Lower leg skin (tissue), 4 donors: ENCODE measurements around the gene COQ9. TPM values are rescaled to one million over a fixed set of nuclear protein-coding genes. Genes with fewer than 3 reads are reported as not detected.

Experiments
- DNase-seq, 2 donors: peaks; one replicate each; pipeline ENCODE4 v3.0.0-alpha.2; 2019; ENCODE audit warnings: low spot score in 2 of 2
- H3K4me3 ChIP-seq: fragments of 200-600 bp; sonication (generic); 2 replicates; pipeline ENCODE4 v1.5.1; 2017; ENCODE audit warnings: mild to moderate bottlenecking, low read depth; ENCODE audit not compliant: poor library complexity, severe bottlenecking
- POLR2A ChIP-seq, 2 donors: fragments of 450-650 bp; IDR thresholded peaks; one replicate each; pipeline ENCODE4 v1.6.1; 2016 to 2017; ENCODE audit warnings: antibody characterized with exemption in 2 of 2, mild to moderate bottlenecking in 1 of 2, moderate library complexity in 1 of 2
- WGBS, 2 donors: methylation state at CpG; one replicate each; pipeline ENCODE4 v1.1.5; 2018; 5-methylcytosine and 5-hydroxymethylcytosine counted together
- intact Hi-C: fragments of 100-400 bp; cut with DNase I; formaldehyde crosslinking; loops from one replicate; pipeline ENCODE4 v1.15.0; 2023; ENCODE audit warnings: low total_unique reads
- total RNA-seq, 4 donors: library from RNA; depleted of rRNA; stranded (reverse); fragments of >200 nt; gene quantifications; one replicate each; pipeline ENCODE4 v1.1.0, GENCODE V29; 2016
- TF ChIP-seq, protein P1 (sequence below), 3 donors: fragments of 450-650 bp; IDR thresholded peaks; one replicate each; pipeline ENCODE4 v1.5.1; 2016; ENCODE audit warnings: antibody characterized with exemption in 3 of 3, mild to moderate bottlenecking in 3 of 3, moderate library complexity in 2 of 3

COQ9 gene
- total RNA-seq, 4 donors from 2014 or later = 38.7 to 55.3 (median 52.2) TPM

- no peak overlapping the region for H3K4me3 ChIP-seq
- intact Hi-C loops = no loop called here
- TF ChIP-seq, protein P1, sequence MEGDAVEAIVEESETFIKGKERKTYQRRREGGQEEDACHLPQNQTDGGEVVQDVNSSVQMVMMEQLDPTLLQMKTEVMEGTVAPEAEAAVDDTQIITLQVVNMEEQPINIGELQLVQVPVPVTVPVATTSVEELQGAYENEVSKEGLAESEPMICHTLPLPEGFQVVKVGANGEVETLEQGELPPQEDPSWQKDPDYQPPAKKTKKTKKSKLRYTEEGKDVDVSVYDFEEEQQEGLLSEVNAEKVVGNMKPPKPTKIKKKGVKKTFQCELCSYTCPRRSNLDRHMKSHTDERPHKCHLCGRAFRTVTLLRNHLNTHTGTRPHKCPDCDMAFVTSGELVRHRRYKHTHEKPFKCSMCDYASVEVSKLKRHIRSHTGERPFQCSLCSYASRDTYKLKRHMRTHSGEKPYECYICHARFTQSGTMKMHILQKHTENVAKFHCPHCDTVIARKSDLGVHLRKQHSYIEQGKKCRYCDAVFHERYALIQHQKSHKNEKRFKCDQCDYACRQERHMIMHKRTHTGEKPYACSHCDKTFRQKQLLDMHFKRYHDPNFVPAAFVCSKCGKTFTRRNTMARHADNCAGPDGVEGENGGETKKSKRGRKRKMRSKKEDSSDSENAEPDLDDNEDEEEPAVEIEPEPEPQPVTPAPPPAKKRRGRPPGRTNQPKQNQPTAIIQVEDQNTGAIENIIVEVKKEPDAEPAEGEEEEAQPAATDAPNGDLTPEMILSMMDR (IDR thresholded peaks at IDR 0.05) = no peak
- no peak for TF ChIP-seq POLR2A (IDR thresholded peaks at IDR 0.05)
- WGBS, 2 donors = 70% methylated on average over 8 to 9 of the region's 9 CpGs
- DNase-seq = no peak
Measured at GRCh38 chr16:57500578-57501111, 53.4 kb downstream of the COQ9 start.

DNA sequence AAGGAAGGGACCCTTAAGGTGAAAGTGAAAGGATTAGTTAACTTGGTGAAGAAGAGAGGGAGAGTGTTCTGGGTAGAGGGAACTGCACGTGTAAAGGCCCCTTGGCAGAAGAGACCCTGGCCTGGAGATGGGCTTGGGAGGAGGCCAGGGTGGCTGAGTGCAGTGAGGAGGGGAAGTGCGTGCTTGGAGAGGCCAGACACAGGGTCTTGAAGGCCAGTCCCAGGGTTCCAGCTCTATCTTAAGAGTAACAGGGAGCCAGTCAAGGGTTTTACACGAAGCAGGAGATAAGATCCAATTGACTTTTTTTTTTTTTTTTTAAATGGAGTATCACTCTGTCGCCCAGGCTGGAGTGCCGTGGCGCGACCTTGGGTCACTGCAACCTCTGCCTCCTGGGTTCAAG, 54.2 kb downstream of the COQ9 start:
- 79 to 87% methylated on average over 7 of the region's 7 CpGs for WGBS, 2 donors
- H3K4me3 ChIP-seq = no peak overlapping the region
- intact Hi-C loops = no loop called here
- DNase-seq = no peak
- TF ChIP-seq, protein P1 (IDR thresholded peaks at IDR 0.05) = no peak
- TF ChIP-seq POLR2A (IDR thresholded peaks at IDR 0.05) = no peak

DNA sequence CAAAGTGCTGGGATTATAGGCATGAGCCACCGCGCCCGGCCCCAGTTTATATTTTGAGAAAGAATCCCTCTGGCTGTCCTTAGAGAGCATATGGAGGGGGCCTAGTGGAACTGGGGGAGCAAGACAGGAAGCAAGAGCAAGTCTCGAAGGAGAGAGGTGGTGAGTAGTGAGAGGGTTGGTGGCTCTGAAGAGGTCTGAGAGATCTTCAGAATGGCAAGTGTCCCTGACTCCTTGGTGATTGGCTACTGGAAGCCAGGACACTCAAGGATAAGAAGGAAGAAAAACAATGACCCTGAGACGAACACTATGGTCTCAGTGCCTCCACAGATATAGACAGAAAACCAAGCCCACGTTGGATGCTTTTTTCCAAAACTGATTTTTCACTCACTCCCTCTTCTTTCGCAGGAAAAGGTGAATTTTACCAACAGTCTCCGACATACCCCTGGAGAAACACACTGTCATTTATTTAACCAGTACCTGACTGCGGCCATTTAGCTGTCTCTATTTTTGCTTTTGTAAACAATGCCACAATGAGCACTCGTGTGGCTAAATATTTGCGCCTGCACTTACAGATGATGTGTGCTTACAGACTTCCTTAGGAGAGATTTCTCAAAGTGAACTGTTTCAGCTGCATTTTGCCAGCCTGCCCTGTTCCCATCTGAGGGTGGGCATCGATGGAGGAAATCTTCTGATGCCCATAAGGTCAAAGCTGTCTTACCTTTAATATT, 54.9 kb downstream of the COQ9 start:
- TF ChIP-seq POLR2A (IDR thresholded peaks at IDR 0.05) = no peak
- TF ChIP-seq, protein P1 (IDR thresholded peaks at IDR 0.05) = no peak
- WGBS, 2 donors = 89% methylated on average over 12 of the region's 12 CpGs
- DNase-seq = no peak
- intact Hi-C loops = no loop called here
- no peak overlapping the region for H3K4me3 ChIP-seq

DNA sequence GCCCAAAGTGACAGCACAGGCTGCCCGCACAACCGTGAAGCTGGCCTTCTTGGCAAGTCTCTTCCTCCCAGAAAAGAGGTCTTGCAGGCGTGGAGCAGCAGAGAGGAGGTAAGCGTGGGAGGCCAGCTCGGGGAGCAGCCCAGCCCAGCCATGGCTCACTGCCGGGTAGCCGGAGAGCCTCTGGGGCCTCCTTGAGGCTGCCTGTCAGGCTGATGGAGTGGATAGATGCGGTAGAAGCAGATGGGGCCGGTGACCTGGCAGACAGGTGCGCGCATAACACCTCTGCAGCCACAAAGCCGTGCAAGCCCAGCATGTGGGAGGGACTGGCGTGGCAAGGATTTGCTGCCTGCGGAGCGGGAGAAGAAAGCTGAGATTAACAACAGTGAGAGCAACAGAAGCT, 56.1 kb downstream of the COQ9 start:
- TF ChIP-seq, protein P1 (IDR thresholded peaks at IDR 0.05) = no peak
- TF ChIP-seq POLR2A (IDR thresholded peaks at IDR 0.05) = no peak
- WGBS, 2 donors = 66 to 73% methylated on average over 15 of the region's 15 CpGs
- intact Hi-C loops = no loop called here
- no peak overlapping the region for H3K4me3 ChIP-seq
- DNase-seq = no peak

- intact Hi-C loops = no loop called here
- WGBS, 2 donors = 76% methylated on average over 6 of the region's 6 CpGs
- H3K4me3 ChIP-seq = no peak overlapping the region
- TF ChIP-seq, protein P1 (IDR thresholded peaks at IDR 0.05) = no peak
- no peak for TF ChIP-seq POLR2A (IDR thresholded peaks at IDR 0.05)
- no peak for DNase-seq
Measured at GRCh38 chr16:57504001-57504400, 56.7 kb downstream of the COQ9 start.
